GM10248 (cell line): ENCODE results near the gene DPP10.

Experiments
- CTCF ChIA-PET: fragments of 300-600 bp; sonication (Branson Sonifier 250); formaldehyde crosslinking; extraction: SDS; loops from one replicate; lab custom pipeline; 2021; ENCODE audit warnings: antibody characterized with exemption; lab: Yijun Ruan, JAX
- POLR2A ChIA-PET: fragments of 350-650 bp; sonication (Branson Sonifier 250); formaldehyde crosslinking; extraction: SDS; loops from one replicate; lab custom pipeline; 2020; ENCODE audit warnings: antibody characterized with exemption; lab: Yijun Ruan, JAX
- DNase-seq: peaks from one replicate; pipeline ENCODE4 v3.0.0; 2012; ENCODE audit errors: extremely low spot score
- TF ChIP-seq, protein P1 (sequence below): IDR thresholded peaks from 2 replicates; pipeline ENCODE4 v1.5.1; 2012; ENCODE audit warnings: mild to moderate bottlenecking, low read depth; ENCODE audit errors: extremely low read depth, missing control alignments, control extremely low read depth

The DPP10 gene

DNA sequence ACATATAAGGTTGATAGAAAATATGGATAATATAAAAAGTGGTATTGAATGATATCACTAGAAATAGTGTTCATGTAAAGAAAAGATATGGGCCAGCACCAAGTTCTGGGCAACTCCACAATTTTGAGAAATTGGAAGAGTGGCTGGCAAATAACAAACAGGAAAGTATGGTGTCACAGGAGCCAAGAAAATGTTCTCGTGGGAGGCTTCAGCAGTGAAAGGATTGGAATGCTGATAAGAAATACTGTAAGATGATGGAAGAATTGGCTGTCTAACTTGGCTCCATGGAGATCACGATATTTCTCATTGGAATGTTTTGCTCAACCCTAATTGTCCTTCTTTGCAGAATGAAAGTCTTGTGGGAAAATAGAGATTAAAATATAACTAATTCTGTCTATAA is 856.8 kb downstream of the DPP10 start:
- TF ChIP-seq, protein P1, sequence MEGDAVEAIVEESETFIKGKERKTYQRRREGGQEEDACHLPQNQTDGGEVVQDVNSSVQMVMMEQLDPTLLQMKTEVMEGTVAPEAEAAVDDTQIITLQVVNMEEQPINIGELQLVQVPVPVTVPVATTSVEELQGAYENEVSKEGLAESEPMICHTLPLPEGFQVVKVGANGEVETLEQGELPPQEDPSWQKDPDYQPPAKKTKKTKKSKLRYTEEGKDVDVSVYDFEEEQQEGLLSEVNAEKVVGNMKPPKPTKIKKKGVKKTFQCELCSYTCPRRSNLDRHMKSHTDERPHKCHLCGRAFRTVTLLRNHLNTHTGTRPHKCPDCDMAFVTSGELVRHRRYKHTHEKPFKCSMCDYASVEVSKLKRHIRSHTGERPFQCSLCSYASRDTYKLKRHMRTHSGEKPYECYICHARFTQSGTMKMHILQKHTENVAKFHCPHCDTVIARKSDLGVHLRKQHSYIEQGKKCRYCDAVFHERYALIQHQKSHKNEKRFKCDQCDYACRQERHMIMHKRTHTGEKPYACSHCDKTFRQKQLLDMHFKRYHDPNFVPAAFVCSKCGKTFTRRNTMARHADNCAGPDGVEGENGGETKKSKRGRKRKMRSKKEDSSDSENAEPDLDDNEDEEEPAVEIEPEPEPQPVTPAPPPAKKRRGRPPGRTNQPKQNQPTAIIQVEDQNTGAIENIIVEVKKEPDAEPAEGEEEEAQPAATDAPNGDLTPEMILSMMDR, result no peak
- DNase-seq, result no peak
- POLR2A ChIA-PET, result no interaction called here
- CTCF ChIA-PET, result interaction anchor here (1.3 to 2.4 kb wide), 2 partner anchors 9 to 16 kb away, joined by 3 to 5 read pairs; no protein-coding TSS in a partner anchor

DNA sequence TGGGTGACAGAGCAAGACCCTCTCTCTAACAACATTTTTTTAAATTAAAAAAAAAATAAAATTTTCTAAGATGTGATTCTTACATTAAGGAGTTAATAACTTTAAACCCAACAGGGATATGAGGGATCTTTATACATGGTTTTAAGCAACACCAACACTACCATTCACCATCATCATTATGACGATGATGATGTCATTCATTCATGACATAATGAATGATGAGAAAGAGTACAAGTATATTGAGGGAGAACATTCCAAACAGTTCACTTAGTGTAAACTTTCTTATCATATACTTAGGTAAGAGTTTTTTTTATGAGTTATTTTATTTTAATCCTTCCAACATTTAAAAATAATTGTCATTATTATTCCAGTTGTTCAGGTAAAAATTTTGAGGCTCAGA is 863.3 kb downstream of the DPP10 start:
- TF ChIP-seq, protein P1, result no peak
- ChIA-PET CTCF (interaction anchor here (1.2 kb wide), 1 partner anchor 10 kb away, joined by 3 read pairs; no protein-coding TSS in a partner anchor), POLR2A (no interaction called here)
- no peak for DNase-seq

DNA sequence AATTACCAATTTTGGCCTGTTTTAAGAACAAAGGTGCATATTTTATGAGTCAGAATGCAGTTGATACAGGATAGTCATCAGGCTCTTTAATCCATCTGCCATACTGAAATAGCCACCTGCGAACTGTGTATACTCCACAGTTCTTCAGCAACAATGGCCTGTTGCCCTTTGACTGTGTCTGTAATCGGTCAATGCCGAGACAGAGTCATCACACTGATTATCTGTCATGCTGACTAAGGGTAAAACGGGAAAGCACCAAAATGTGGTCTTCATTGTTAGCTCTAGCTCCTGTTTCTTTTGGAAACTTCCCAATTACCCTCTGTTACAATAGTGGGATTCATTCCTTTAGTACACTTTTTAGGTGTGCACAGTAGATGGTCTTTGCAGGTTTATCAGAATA is 871.7 kb downstream of the DPP10 start:
- CTCF ChIA-PET, result interaction anchor here (2.2 kb wide), 1 partner anchor 29 kb away, joined by 4 read pairs; no protein-coding TSS in a partner anchor
- no peak for DNase-seq
- POLR2A ChIA-PET, result no interaction called here
- TF ChIP-seq, protein P1, result no peak

DNA sequence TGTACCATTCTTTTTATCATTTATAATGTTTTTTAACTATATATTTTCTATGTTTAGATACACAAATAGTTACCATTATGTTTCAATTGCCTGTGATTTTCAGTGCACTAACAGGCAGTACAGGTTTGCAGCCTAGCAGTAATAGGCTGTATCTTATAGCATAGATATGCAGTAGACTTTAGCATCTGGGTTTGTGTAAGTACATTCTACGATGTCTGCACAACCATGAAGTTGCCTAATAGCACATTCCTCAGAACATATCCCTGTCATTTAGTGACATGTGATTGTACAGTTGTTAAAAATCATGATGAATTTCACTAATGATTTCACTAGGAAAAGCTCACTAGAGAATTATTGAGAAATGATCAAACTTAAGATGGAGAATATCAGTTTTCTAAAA is 884.6 kb downstream of the DPP10 start:
- POLR2A ChIA-PET, result no interaction called here
- DNase-seq, result no peak
- TF ChIP-seq, protein P1, result no peak
- CTCF ChIA-PET, result no interaction called here

DNA sequence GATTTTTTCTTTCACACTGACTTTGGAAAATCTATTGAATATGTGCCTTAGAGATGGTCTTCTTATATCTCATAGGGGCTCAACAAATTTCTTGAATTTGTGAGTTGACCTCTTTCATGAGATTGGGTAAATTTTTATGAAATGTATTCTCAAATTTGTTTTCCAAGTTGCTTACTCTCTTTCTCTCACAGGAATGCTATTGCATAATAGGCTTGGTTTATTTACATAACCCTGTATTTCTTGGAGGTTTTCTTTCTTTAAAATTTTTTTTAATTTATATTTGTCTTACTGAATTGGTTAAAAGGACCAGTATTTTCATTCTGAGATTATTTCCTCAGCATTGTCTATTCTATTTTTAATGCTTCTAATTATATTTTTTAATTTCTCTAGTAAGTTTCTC is 917.1 kb downstream of the DPP10 start:
- no peak for DNase-seq
- POLR2A ChIA-PET, result no interaction called here
- TF ChIP-seq, protein P1, result no peak
- CTCF ChIA-PET, result no interaction called here

DNA sequence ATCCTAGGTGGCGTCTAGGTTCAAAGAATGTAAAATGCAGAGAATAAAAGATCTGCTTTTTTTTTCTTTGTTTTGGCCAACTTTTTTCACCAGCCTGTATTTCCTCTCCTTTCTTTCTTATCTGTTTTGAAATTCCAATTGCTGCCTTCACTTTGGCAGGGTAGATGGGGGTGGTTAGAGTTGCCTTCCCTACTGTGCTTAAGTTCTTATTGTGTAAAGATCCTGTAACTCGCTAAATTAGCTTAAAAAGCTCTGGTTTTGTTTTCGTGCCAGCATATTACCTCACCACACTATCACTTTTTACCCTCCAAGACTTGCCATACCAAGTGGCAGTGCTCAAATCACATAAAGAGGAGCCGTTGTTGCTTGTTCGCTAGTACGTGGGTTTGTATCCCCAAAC is 921.7 kb downstream of the DPP10 start:
- ChIA-PET CTCF (no interaction called here), POLR2A (no interaction called here)
- no peak for DNase-seq
- TF ChIP-seq, protein P1, result no peak
